GM19099 (cell line): ENCODE measurements around the gene DNAH2.

Experiments used
- POLR2A ChIP-seq: IDR thresholded peaks from 3 replicates; pipeline ENCODE4 v1.6.1; 2011; ENCODE audit warnings: low read depth; ENCODE audit not compliant: insufficient read length; ENCODE audit errors: extremely low read depth

The DNAH2 gene

GRCh38 chr17:7852919-7853690, 135.6 kb downstream of the DNAH2 start:
- TF ChIP-seq POLR2A: no peak

DNA sequence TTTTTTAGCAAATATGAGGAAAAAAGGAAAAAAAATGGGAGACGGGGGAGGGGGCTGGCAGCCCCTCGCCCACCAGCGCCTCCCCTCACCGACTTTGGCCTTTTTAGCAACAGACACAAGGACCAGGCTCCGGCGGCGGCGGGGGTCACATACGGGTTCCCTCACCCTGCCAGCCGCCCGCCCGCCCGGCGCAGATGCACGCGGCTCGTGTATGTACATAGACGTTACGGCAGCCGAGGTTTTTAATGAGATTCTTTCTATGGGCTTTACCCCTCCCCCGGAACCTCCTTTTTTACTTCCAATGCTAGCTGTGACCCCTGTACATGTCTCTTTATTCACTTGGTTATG, 136.1 kb downstream of the DNAH2 start:
- TF ChIP-seq POLR2A: no peak

- no peak for TF ChIP-seq POLR2A
Measured at GRCh38 chr17:7854078-7854777, 136.7 kb downstream of the DNAH2 start.

DNA sequence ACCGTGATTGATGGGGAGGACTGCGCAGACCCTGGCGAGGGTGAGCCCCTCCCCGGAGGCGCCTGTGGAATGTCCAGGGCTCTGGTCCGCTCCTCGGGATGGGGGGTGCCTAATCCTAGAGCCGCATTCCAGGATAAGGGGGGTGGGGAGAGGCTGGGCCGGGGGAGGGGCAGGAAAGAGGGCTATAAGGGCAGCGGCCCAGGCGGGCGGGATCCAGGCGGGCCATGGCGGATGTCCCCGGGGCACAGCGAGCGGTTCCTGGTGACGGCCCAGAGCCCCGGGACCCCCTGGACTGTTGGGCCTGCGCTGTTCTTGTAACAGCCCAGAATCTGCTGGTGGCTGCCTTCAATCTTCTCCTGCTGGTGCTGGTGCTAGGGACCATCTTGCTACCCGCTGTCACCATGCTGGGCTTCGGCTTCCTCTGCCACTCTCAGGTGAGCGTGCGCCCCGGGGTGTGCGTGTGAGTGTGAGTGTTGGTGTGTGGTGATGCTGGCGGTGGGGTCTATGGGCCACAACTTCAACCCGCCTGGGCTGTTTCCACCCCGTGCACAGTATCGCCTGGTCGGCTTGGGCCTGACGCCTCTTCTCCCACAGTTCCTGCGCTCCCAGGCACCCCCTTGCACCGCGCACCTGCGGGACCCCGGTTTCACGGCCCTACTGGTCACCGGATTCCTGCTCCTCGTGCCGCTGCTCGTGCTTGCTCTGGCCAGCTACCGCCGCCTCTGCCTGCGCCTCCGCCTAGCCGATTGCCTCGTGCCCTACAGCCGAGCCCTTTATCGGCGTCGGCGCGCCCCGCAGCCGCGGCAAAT, 137.5 kb downstream of the DNAH2 start, which contains the start of gene TMEM88:
TSS of gene TMEM88 (plus strand) at position 216 of the 809 bp plus-strand sequence. CDS start at position 225, 9 bp downstream.
- TF ChIP-seq POLR2A: no peak

DNA sequence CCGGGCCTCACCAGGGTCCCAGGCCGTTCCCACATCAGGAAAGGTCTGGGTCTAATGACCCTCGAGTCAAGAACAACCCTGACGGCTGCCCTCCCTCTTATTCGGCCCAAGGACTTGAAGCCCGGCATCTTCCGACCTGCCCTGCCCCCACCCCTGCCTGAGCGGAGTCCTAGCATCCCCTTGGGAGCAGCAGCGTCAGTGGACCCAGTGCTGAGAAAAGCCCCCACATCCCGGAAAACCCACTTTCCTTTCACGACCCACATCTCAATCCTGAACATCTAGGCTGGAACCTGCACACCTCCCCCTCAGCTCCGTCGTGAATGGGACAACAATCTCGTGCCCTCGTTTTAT, 138.1 kb downstream of the DNAH2 start:
- no peak for TF ChIP-seq POLR2A

DNA sequence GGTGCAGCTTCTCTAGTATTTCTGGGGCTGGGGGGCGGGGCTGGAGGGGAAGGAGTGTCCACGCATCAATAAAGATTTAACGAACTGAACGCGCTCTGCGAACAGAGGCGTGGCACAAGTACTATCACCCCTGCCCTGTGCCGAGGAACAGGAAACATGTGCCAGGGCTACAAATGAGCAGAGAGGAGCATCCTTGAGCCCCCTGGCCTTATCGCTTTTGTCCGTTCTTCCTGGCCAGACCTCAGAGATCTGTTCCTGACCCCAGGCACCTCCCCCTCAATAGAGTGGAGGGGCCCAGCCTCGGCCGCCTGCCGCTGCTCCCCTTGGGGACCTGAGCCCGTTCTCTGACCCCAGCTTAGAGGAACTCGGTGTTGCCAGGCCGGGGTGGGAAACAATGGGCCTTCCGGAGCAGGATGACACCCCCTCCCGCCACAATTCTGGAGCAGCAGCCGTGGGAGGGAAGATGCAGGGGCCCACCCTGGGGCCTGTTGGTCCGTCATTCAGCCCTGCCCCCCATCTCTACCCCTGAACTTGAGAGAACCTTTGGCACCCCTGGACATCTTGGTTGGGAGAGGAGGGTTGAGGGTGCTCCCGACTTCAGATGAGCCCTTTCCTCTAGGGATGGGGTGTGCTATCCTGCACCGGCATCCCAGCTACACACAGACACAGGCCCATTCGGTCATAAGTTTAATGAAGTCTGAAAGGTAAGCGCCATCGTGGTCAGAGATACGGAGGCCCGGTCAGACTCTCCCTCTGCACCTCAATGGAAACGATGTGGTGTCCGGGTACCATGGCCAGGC, 138.7 kb downstream of the DNAH2 start:
- TF ChIP-seq POLR2A: peak; percentile 24

GRCh38 chr17:7856811-7857712, 139.5 kb downstream of the DNAH2 start, which contains the start of gene NAA38:
Gene NAA38, minus strand, starts transcription at chr17:7857559. Its CDS starts 96 bp downstream, at chr17:7857463.
- TF ChIP-seq POLR2A: peak; percentile 76

- no peak for TF ChIP-seq POLR2A
Measured at GRCh38 chr17:7857713-7858521, 140.4 kb downstream of the DNAH2 start, which contains the start of gene CYB5D1. Gene CYB5D1, plus strand, starts transcription at chr17:7858003. Its CDS starts 132 bp downstream, at chr17:7858135.

DNA sequence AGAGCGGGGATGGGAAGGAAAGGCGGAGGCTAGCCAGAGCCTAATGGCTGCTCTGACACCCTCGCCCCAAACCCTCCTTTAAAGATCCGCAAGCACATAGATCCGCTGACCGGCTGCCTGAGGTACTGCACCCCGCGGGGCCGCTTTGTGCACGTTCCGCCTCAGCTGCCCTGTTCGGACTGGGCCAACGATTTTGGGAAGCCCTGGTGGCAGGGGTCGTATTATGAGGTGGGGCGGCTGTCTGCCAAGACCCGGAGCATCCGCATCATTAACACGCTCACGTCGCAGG, 140.9 kb downstream of the DNAH2 start:
- TF ChIP-seq POLR2A: no peak

GRCh38 chr17:7859028-7859427, 141.5 kb downstream of the DNAH2 start:
- no peak for TF ChIP-seq POLR2A

DNA sequence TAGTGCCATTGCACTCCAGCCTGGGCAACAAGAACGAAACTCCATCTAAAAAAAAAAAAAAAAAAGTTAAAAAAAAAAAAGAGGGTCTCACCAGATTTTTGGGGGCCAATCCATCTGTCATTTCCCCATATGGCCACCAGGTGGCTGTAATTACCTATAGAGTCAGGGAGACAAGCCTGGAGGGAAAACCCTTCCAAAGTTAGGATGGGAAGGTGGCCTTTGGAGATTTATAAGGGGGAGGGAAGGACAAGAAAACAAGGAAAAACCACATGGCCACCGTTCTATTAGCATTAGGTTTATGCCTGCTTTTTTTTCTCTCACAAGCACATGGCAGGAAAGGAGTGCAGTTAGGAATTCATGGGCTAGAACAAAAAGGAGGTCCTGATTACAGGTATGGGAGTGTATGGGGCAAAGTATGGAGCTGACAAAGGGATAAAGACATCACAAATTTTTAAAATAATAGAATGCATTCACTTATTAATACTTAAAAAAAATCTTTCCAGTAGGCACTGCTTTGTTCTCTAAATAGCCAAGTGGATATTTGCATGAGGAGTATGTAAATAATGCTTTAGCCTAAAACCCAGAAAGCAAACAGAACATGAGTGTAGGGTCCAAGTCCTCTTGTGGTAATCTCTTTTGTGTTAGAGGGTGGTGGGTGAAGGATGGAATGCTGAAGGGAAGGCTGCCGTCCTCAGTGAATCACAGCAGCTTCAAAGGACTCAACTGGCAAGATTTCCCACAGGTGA, 145.3 kb downstream of the DNAH2 start:
- no peak for TF ChIP-seq POLR2A

GRCh38 chr17:7864995-7865650, 147.6 kb downstream of the DNAH2 start:
- TF ChIP-seq POLR2A: no peak
